Measurements from ENCODE around the gene ABCE1.

GRCh38 chr4:145048817-145049216 is 49.3 kb upstream of the ABCE1 start:
- TF ChIP-seq EZH2 (IDR thresholded peaks at IDR 0.05; ENCODE audit: low read length) (no peak), CTCF (optimal IDR thresholded peaks at IDR 0.05 in 1 of 3, IDR thresholded peaks at IDR 0.05 in 1 of 3, conservative IDR thresholded peaks at IDR 0.05 in 1 of 3; ENCODE audit: extremely low read depth in 1 of 3, insufficient read depth in 2 of 3, low read length in 3 of 3) (no peak)
